HEK293T (cell line): ENCODE measurements around the gene SLC25A22.

Source experiments
- CTCF ChIA-PET: fragments of 350-600 bp; formaldehyde crosslinking; extraction: SDS; loops from one replicate; lab custom pipeline; 2021; ENCODE audit warnings: antibody characterized with exemption, inconsistent platforms; lab: Yijun Ruan, JAX
- POLR2A ChIA-PET: fragments of 350-600 bp; formaldehyde crosslinking; extraction: SDS; loops from one replicate; lab custom pipeline; 2020; ENCODE audit warnings: antibody characterized with exemption, inconsistent platforms; lab: Yijun Ruan, JAX
- DNase-seq: peaks from one replicate; pipeline ENCODE4 v3.0.0; 2012; ENCODE audit warnings: mixed read lengths; ENCODE audit errors: extremely low spot score
- ARNT ChIP-seq: fragments of 450-650 bp; IDR thresholded peaks from 2 replicates; pipeline ENCODE4 v1.6.1; 2017; ENCODE audit warnings: mild to moderate bottlenecking
- BHLHE40 ChIP-seq: fragments of 450-650 bp; IDR thresholded peaks from 2 replicates; pipeline ENCODE4 v1.6.1; 2016; ENCODE audit warnings: mild to moderate bottlenecking, moderate library complexity, borderline replicate concordance
- CTBP1 ChIP-seq: fragments of 450-650 bp; IDR thresholded peaks from 2 replicates; pipeline ENCODE4 v1.6.1; 2016; ENCODE audit warnings: borderline replicate concordance
- ELF4 ChIP-seq: fragments of 450-650 bp; IDR thresholded peaks from 2 replicates; pipeline ENCODE4 v1.6.1; 2017; ENCODE audit warnings: antibody characterized with exemption
- FOXA1 ChIP-seq: fragments of 450-650 bp; IDR thresholded peaks from 2 replicates; pipeline ENCODE4 v1.6.1; 2016; ENCODE audit warnings: mild to moderate bottlenecking
- FOXK2 ChIP-seq: fragments of 450-650 bp; IDR thresholded peaks from 2 replicates; pipeline ENCODE4 v1.6.1; 2016; ENCODE audit warnings: mild to moderate bottlenecking
- FOXM1 ChIP-seq: fragments of 450-650 bp; IDR thresholded peaks from 2 replicates; pipeline ENCODE4 v1.6.1; 2017; ENCODE audit warnings: mild to moderate bottlenecking, borderline replicate concordance
- HDGF ChIP-seq: fragments of 450-650 bp; IDR thresholded peaks from 2 replicates; pipeline ENCODE4 v1.6.1; 2017; ENCODE audit warnings: antibody characterized with exemption, borderline replicate concordance
- L3MBTL2 ChIP-seq: fragments of 450-650 bp; conservative IDR thresholded peaks from 2 replicates; pipeline ENCODE4 v1.6.1; 2016; ENCODE audit warnings: mild to moderate bottlenecking
- LEF1 ChIP-seq: fragments of 450-650 bp; IDR thresholded peaks from 2 replicates; pipeline ENCODE4 v1.6.1; 2017; ENCODE audit warnings: mild to moderate bottlenecking, borderline replicate concordance
- NFRKB ChIP-seq: fragments of 450-650 bp; IDR thresholded peaks from 2 replicates; pipeline ENCODE4 v1.6.1; 2016; ENCODE audit warnings: mild to moderate bottlenecking, moderate library complexity
- SP1 ChIP-seq: fragments of 450-650 bp; IDR thresholded peaks from 2 replicates; pipeline ENCODE4 v1.6.1; 2017
- SUZ12 ChIP-seq: fragments of 450-650 bp; IDR thresholded peaks from 2 replicates; pipeline ENCODE4 v1.6.1; 2016; ENCODE audit warnings: mild to moderate bottlenecking
- TARDBP ChIP-seq: fragments of 450-650 bp; IDR thresholded peaks from 2 replicates; pipeline ENCODE4 v1.6.1; 2016
- ZNF384 ChIP-seq: fragments of 450-650 bp; IDR thresholded peaks from 2 replicates; pipeline ENCODE4 v1.6.1; 2016
- TF ChIP-seq, protein P1 (sequence below): fragments of 450-650 bp; IDR thresholded peaks from 2 replicates; pipeline ENCODE4 v1.6.1; 2016

Gene SLC25A22

DNA sequence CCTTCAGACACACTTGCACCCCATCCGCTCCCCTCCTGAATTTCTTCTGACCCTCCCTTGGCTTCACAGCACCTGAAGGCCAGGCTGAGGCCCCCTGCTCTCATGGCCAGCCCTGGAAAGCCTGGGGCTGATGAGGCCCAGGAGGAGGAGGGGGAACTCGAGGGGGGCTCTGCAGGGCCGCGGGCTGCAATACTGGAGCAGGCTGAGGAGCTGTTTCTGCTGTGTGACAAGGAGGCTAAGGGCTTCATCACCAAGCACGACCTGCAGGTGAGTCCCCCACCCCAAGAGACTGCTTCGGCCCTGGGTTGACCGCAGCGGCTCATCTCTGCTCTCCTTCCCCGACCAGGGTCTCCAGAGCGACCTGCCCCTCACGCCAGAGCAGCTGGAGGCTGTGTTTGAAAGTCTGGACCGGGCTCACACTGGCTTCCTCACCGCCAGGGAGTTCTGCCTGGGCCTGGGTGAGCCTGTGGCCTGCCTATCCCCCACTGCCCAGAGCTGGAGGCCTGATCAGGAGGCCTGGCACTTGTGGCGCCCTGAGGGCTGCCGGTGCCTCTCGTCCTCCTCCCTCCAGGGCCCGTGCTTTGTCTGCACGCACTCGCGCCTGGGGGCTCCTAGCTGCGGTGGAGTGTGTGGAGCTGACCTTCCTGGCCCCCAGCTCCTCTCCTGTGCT, 30.6 kb upstream of the SLC25A22 start:
- DNase-seq = no peak
- TF ChIP-seq HDGF (no peak), LEF1 (no peak), ARNT (no peak), ELF4 (no peak), L3MBTL2 (no peak), FOXK2 (no peak), FOXM1 (no peak)
- TF ChIP-seq, protein P1, sequence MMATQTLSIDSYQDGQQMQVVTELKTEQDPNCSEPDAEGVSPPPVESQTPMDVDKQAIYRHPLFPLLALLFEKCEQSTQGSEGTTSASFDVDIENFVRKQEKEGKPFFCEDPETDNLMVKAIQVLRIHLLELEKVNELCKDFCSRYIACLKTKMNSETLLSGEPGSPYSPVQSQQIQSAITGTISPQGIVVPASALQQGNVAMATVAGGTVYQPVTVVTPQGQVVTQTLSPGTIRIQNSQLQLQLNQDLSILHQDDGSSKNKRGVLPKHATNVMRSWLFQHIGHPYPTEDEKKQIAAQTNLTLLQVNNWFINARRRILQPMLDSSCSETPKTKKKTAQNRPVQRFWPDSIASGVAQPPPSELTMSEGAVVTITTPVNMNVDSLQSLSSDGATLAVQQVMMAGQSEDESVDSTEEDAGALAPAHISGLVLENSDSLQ = no peak
- ChIA-PET POLR2A (interaction anchor here (2.2 to 8.0 kb wide), 3 partner anchors 10 to 20 kb away, joined by 11 to 63 read pairs (median 11); partner anchors contain the start of genes PNPLA2, POLR2L, RPLP2 and TSPAN4), CTCF (no interaction called here)

GRCh38 chr11:827897-828192, 29.8 kb upstream of the SLC25A22 start, which contains the start of gene CRACR2B:
TSS of gene CRACR2B (plus strand) at chr11:827919. CDS start at chr11:828608, 689 bp downstream.
- no peak for DNase-seq
- TF ChIP-seq SUZ12 (no peak), ZNF384 (no peak), L3MBTL2 (no peak), CTBP1 (no peak), HDGF (no peak), LEF1 (no peak), SP1 (no peak), FOXA1 (no peak), NFRKB (no peak), FOXK2 (no peak), ELF4 (no peak)
- TF ChIP-seq, protein P1 = no peak
- ChIA-PET CTCF (no interaction called here), POLR2A (interaction anchor here (2.2 to 8.0 kb wide), 2 partner anchors 9 to 15 kb away, joined by 11 to 63 read pairs; partner anchors contain the start of genes PNPLA2, POLR2L and TSPAN4)

DNA sequence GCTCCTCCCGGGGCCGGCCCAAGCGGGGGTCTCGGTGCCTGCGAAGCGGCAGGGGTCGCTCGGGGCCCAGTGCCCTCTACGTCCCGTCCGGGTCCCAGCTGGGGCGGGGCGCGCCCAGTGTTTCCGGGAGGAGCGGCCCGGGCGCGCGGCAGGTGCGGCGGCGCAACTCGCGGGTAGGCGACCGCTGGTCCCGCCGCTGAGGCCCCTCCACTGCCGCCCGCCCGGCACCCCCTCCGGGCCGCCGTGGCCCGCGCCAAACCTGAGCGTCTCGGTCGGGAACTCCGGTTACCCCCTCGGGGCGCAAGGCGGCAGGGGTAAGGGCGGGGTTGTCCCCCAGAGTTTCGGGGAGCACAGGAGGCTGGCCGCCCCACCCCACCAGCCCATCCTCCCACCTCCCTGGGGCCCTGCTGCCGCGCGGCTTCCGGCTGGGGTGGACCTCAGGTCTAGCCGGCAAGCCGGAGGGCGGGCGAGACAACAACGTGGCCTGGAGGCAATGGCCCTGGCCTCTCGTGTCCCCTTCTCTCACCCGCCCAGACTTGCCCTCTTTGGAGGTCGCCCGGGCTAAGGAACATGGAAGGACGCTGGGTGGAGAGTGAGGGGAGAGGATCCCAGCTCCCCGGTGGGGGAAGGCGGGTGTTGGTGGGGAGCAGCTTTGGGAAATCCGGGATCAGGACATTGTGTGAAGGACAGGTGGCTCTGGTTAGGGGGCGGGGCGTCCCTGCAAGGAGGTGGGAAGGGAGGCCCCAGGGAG, 29.2 kb upstream of the SLC25A22 start:
- TF ChIP-seq CTBP1 = no peak
- ChIA-PET CTCF (no interaction called here), POLR2A (interaction anchor here (1.1 to 8.0 kb wide), 3 partner anchors 8 to 22 kb away, joined by 3 to 63 read pairs (median 11); partner anchors contain the start of genes PNPLA2, POLR2L and TSPAN4)
- no peak for DNase-seq

DNA sequence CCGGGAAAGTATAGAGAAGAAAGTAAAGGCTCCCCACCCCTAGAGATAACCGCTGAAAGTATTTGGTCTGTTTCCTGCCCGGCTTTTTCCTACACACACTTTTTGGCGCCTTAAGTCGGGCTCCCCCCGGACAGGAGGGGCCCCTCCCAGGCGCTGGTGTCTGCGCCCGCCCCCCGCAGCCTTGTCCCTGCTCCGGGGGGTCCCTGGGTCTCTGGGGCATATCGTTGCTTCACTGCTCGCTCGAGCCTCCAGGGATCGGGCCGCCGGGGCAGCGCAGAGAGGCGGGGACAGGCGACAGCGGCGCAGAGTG, 28.7 kb upstream of the SLC25A22 start:
- POLR2A ChIA-PET = interaction anchor here (1.1 kb wide), 1 partner anchor 21 kb away, joined by 3 read pairs; no protein-coding TSS in a partner anchor
- no peak for TF ChIP-seq TARDBP
- TF ChIP-seq, protein P1 = no peak
- no peak for TF ChIP-seq CTBP1
- no peak for TF ChIP-seq BHLHE40
- TF ChIP-seq HDGF = no peak
- no peak for TF ChIP-seq LEF1
- no peak for TF ChIP-seq NFRKB
- no peak for TF ChIP-seq ARNT
- no peak for TF ChIP-seq L3MBTL2
- no peak for TF ChIP-seq ELF4
- TF ChIP-seq SUZ12 = no peak
- TF ChIP-seq FOXM1 = no peak
- TF ChIP-seq ZNF384 = no peak
- TF ChIP-seq FOXK2 = no peak
- DNase-seq = no peak
- CTCF ChIA-PET = no interaction called here

DNA sequence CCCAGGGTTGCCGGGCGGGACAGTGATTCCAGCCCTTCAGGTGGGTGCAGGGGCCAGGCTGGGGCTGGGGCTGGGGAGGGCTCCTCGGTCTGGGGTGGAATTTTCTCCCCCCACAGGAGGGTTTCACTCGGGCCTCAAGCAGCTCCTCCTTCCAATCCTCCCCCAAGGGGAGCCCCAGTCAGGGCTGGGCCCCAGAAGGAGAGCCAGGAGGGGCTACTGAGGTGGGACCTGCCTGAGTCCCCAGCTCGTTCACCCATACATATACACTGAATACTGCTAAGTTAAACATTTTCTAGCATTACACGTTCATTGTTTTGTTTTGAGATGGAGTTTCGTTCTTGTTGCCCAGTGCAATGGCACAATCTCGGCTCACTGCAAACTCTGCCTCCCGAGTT, 28.1 kb upstream of the SLC25A22 start:
- TF ChIP-seq FOXK2 (no peak), LEF1 (no peak), FOXA1 (no peak), L3MBTL2 (no peak), ZNF384 (no peak), SUZ12 (no peak), ARNT (no peak), NFRKB (no peak), SP1 (no peak), CTBP1 (no peak)
- TF ChIP-seq, protein P1 = no peak
- ChIA-PET POLR2A (interaction anchor here (0.9 kb wide), 1 partner anchor 17 kb away, joined by 3 read pairs; no protein-coding TSS in a partner anchor), CTCF (no interaction called here)
- no peak for DNase-seq
